GM19099 (cell line): Measurements from ENCODE around the gene DYNC2H1.

Source experiments
- POLR2A ChIP-seq: IDR thresholded peaks from 3 replicates; pipeline ENCODE4 v1.6.1; 2011; ENCODE audit warnings: low read depth; ENCODE audit not compliant: insufficient read length; ENCODE audit errors: extremely low read depth

Gene DYNC2H1

DNA sequence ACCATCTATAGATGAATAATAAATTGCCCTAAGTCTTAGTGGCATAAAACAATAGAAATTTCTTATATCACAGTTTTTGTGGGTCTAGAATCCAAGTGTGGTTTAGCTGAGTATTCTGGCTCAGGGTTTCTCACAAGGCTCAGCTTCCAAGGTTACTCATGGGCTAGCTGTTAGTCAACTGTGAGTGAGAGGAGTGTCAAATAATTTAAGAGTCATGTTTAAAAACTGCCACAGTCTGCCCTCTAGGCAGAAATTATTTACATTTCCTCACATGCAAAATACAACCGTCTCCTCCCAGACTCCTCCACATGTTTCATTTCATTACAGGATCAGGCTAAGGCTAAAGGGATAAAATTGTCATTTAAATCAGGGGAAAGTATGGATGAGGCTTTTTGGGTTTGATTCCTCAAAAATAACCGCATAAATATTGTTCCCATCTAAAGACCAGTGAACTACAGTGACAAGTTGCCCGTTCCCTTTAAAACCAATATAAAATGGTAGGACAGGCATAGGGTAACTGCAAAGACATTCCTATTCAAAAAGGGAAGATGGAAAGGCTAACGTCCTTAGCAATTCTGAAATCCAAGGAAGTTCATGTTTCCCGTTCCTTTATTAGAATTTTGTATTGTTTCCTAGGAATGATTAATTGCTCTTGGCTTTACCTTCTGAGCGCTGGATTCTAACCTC lies 324.3 kb downstream of the DYNC2H1 start:
- no peak for TF ChIP-seq POLR2A

DNA sequence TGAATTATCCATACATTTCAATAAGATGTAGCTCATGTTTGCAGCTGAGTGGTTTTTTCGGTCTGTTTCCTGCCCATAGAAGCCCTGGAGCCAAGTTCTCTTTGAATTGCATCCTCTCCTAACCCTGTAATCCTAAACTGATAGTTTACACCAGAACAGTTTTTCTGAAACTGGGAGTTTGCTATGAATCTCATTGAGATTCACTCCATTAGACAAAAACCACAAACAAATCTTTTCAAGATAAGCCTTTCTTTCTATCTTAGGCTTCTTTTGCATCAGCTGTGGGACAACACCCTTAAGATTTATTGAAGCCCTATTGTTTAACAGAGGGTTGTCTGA lies 324.8 kb downstream of the DYNC2H1 start:
- no peak for TF ChIP-seq POLR2A

DNA sequence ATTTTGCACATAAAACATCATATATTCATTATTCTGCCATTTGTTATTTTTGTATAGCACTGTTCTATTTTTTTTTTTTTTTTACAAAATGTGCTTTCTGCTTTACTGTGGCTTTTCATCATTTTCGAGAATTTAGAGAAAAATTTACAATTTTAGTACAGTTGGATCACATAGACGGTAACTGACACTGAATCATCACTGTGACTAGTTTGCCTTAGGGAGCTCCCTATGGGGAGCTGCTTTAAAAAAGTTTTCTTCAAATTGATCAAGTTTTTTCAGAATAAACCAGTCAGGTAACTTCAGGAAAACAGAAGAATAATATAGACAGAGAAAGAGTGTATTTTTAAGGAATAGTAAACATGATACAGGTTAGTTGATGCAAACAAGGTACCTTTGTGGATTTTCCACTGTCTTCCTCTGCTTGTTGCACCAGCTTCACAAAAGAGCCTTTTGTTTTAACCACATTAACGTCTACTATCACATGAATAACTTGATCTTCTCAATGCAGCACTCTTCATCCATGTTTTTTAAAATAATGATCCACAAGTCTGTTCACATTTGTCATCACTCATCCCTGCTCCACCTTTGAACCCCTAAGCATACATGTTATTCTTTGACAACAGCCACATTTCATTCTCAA lies 327.0 kb downstream of the DYNC2H1 start:
- TF ChIP-seq POLR2A: no peak

DNA sequence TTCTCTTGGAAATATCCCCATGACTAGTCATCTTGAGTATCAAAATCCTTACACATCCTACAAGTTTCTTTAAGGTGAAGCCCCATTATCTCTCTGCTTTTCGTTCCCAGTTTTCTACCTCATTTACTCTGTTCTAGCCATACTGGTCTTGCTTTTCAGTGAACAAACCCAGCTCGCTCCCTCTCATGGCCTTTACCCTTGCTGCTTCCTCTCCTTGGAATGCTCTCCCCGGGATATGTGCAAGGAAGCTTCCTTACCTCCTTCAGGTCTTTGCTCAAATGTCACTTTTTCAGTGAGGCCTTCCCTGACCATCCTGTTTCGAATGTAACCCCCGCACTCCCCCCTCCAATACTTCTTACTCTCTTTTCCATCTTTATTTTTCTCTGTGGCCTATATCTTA lies 331.8 kb downstream of the DYNC2H1 start:
- no peak for TF ChIP-seq POLR2A

DNA sequence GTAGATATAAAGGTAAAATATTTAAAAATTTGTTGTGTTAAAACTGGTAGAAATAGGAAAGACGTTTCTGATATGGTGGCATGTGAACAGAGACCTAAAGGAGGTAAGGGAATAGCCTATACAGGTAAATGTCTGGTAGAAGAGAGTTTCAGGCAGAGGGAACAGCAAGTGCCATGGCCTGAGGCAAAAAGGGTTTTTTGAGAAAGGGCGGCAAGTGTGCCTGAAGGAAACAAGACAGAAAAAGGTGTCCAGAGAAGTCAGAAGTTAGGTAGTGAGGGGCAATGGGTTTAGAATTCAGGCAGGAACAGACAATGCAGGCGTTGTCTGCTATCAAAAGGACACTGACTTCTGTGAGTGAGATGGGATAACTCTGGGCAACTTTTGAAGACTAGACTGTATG lies 339.7 kb downstream of the DYNC2H1 start:
- no peak for TF ChIP-seq POLR2A

DNA sequence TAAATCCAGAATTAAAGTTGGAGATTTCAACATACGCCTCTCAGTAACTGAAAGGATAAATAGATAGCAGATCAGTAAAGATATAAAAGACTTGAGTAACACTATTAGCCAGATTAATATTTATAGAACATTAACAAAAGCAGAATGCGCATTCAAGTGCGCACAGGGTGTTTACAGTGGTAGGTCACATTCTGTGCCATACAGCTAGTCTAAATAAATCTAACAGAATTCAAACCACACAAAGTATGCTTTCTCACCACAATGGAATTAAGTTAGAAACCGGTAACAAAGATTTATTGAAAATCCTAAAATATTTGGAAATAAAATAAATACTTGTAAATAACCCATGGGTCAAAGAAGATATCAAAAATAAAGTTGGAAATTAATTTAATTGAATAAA lies 341.0 kb downstream of the DYNC2H1 start:
- TF ChIP-seq POLR2A: no peak

DNA sequence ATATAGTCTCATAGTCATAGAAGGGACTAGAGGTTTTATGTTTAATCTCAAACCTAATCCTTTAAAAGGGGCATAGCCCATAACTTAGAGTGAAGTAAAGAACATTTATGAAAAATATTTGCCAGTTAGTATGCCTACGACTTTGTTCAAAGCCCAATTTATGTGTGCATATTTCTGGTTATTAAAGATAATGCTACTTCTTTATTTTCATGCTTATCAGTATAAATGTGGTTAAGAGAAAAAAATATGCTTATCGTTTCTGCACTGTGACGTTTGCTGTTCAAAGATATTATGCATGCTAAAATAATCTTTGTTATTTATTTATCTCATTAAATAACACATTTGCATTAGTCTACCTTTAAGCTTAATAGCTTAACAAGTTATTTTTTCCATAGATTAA lies 343.9 kb downstream of the DYNC2H1 start:
- TF ChIP-seq POLR2A: no peak

DNA sequence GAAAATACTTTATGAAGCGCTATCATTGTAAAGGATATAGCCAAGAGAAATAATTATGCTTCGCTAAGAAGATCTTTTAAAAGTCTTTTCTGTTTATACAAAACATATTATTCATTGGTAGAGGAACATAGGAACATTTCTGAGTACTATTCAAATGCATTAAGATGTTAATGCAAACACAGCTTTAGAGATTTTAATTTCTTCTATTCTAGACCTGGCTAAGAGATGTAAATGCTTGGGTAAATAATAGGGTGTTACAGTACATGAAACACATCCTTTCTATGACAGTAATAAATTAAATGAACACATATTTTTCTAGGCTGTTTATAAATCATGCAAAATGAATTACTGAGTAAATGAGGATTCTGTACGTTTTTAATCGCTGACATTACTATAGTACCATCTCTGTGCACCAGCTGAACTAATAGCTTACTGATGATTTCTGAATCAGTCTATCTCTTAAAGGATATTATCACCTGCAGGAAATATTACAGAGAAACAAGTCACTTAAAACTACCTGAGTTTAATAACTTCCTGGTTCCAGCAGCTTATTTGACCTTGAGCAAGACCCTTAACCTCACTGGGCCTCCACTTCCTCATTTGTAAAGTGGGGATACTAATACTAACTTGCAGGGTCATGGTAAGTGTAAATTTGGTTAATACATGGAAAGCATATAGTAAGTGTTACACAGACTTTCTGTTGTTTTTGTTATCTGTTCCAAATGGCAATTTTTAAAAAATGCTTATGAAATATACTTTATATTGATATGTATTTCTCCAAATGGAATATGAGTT lies 344.9 kb downstream of the DYNC2H1 start:
- no peak for TF ChIP-seq POLR2A

DNA sequence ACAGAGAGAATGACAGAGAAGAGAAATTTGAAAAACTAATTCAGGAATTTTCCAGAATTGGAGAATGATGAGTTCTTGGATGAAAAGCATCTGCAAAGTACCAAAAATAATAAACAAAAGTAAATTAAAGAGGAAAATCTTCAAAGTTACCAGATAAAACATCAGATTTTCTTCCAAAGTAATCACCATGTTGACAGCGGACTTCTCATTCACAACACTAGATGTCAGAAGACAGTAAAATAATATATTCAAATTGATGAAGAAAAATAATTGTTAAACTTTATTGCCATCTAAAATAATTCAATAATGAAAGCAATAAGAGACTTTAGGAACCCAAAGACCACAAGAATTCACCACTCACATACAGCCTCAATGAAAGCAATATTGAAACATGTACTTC lies 355.2 kb downstream of the DYNC2H1 start:
- no peak for TF ChIP-seq POLR2A

DNA sequence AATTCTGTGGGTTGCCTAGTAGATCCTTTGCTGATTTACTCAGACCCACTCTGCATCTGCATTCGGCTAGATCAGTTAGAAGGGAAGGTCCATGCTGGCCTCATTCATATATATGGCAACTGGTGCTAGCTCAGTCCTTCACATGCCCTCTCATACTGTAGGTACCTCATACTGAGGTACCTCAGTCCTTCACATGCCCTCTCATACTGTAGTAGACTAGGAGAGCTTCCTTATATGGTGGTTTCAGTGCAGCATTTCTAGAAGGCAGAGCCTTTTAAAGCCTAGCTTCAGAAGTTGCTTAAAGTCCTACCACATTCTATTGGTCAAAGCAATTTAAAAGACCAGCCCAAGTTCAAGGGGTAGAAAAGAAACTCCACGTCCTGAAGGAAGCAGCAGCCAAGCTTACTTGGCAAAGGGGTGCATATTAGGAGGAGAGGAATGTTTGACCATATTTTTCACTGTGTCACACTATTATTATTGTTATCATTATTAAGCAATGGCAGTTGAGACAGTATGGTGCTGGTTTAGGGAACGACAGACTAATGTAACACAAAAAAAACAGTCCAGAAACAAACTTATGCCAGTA lies 356.4 kb downstream of the DYNC2H1 start:
- TF ChIP-seq POLR2A: no peak

DNA sequence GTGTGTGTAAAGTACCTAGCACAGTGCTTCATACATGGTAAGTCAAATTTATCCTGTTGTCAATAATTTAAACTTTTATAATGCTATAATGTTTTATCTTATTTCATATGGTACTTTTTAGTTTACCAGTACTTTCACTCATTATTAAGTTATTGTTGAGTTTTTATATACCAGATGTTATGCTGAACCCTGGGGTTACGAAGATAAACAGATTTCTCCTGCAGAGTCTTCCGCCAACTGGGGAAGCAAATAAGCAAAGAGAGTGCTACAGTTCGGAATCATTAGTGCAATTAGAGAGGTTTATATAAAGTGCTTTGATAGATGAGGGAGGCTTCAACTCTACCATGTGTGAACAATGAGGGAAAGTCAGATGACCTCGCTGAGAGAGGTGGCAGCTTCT lies 362.3 kb downstream of the DYNC2H1 start:
- no peak for TF ChIP-seq POLR2A

DNA sequence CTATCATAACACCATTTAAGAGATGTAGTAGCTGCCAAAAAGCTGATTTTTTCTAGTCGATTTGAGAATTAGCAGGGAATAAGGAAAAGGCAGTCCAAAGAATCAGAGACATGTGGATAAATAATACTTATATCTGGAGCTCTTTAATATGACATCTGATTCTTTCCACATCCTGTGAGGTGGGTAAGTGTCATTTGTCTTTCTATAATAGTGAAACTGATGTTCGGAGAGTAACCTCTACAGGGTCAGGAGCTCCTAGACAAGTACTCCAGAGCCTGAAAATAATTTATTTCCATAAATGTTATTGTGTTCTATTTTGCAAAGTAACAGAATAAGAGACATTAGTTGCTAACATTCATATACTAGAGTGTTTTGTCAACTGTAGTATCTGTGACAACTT lies 367.6 kb downstream of the DYNC2H1 start:
- no peak for TF ChIP-seq POLR2A

DNA sequence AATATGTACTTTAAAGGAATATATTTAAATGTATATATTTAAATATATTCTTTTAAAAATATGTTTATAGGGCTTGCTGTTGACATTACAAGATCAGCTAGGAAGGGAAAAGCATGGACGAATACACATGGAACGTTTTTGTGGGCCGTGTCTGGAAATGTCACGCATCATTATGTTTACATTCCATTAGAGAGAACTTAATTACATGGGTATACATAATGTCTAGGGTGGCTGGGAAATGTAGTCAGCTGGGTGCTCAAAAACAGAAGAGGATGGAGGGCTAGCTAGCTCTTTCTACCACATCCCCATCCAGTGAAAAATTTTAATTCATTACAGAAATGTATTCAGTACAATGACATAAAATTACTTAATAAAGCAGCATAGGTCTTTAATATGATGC lies 371.2 kb downstream of the DYNC2H1 start:
- TF ChIP-seq POLR2A: no peak

DNA sequence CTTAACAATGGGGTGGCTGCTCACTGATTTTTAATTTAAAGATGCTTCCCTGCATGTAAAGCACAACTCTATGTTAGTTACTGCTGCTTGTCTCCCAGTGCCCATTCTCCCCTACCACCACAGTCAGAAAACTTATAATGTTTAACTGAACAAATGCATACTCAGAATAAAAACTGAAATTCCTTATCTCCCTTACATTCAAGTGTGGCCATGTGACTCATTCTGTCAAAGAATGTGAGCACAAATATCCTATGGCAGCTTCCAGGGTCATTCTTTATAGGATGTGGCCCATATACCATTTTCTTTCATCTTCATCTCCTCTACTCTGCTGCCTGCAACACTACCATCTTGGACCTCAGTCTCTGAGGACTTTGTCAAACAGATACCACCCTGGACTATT lies 374.8 kb downstream of the DYNC2H1 start:
- TF ChIP-seq POLR2A: no peak

DNA sequence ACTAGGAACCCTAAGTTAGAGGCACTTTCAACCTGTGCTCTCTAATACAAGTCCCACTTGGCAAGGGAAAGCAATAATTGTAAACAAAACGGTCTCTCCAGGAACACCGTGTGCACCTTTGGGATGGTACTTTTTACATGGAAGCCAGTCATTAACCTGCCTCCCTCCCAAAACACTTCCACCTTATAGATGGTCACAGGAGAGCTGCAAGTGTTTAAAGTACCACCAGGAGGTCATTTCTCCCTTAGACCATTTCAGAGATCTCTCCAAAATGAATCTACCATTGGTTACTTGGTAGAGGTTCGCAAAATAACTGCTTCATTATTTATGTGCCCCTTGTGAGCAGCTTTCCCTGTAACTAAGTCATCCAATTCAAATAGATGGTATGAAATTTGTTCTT lies 375.3 kb downstream of the DYNC2H1 start:
- TF ChIP-seq POLR2A: no peak

DNA sequence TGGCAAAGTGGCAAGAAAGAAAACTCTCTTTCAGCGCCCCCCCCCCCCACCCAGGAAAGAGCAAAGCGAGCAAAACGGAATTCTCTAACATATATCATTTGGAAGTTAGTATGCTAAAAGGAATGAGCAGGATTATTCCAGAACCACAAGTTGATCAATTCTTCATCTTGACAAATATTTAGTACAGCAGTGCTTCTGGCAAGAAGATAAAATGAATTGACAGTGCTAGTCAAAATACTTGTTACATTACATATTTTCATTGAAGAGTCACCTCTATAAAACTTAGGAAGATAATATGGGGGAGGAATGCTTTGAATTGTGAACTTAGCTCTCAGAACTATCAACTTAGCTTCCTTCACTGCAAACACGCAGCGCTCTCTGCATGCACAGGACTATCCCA lies 377.4 kb downstream of the DYNC2H1 start:
- no peak for TF ChIP-seq POLR2A
